B cell (primary cell): ENCODE data around the gene MDM1. TPM values are rescaled to one million over a fixed set of nuclear protein-coding genes. Genes with fewer than 3 reads are reported as not detected.

Source experiments
- ATAC-seq: fragments of 200-7000 bp; cut with Tn5 transposase; one replicate; pipeline ENCODE4 v1.10.0; 2021; ENCODE audit warnings: low read depth, mild to moderate bottlenecking, moderate number of reproducible peaks, moderate library complexity
- CTCF ChIA-PET: fragments of 350-600 bp; sonication (Branson Sonifier 250); formaldehyde crosslinking; loops from one replicate; lab custom pipeline; 2021; ENCODE audit warnings: antibody characterized with exemption, inconsistent platforms; lab: Charles Lee
- POLR2A ChIA-PET: fragments of 350-600 bp; sonication (Branson Sonifier 250); formaldehyde crosslinking; loops from one replicate; lab custom pipeline; 2021; ENCODE audit warnings: antibody characterized with exemption; lab: Charles Lee
- DNase-seq: peaks from one replicate; pipeline ENCODE4 v3.0.0; 2013
- H2AFZ ChIP-seq: 2 replicates; pipeline ENCODE4 v1.6.1; 2012; ENCODE audit warnings: mild to moderate bottlenecking, low read depth, low read length; ENCODE audit not compliant: insufficient read depth, poor library complexity, severe bottlenecking
- H3K27ac ChIP-seq, 2 donors: 1 replicate in 1 of 2; 2 replicates in 1 of 2; pipeline ENCODE4 v1.5.1; 2012 to 2013; ENCODE audit warnings: low read length in 2 of 2, mild to moderate bottlenecking in 2 of 2, moderate library complexity in 1 of 2
- H3K27me3 ChIP-seq, 4 experiments: fragments of 200-600 bp in 1 of 4; sonication (generic) in 1 of 4; replicated peaks in 1 of 4; 1 replicate in 2 of 4; 2 replicates in 2 of 4; pipeline versions ENCODE4 v1.6.1 to v1.7.0; 2013 to 2016; ENCODE audit warnings: low read length in 3 of 4, mild to moderate bottlenecking in 2 of 4, mixed read lengths in 1 of 4, moderate library complexity in 1 of 4; ENCODE audit not compliant: insufficient read depth in 4 of 4, control insufficient read depth in 3 of 4; ENCODE audit errors: control extremely low read depth in 1 of 4
- H3K36me3 ChIP-seq, 2 experiments: replicated peaks in 1 of 2; 1 replicate in 1 of 2; 2 replicates in 1 of 2; pipeline versions ENCODE4 v1.6.1 to v1.7.1; 2013; ENCODE audit warnings: low read length in 1 of 2; ENCODE audit not compliant: insufficient read depth in 2 of 2, control insufficient read depth in 1 of 2; ENCODE audit errors: control extremely low read depth in 1 of 2, extremely low read depth in 1 of 2
- H3K4me1 ChIP-seq, 2 donors: fragments of 200-600 bp in 1 of 2; sonication (generic) in 1 of 2; 1 replicate in 1 of 2; 2 replicates in 1 of 2; pipeline versions ENCODE4 v1.5.1 to v1.6.1; 2013 to 2017; ENCODE audit warnings: low read length in 2 of 2; ENCODE audit not compliant: control insufficient read depth in 2 of 2, insufficient read depth in 2 of 2
- H3K4me2 ChIP-seq: replicated peaks from 2 replicates; pipeline ENCODE3; 2012; ENCODE audit warnings: mild to moderate bottlenecking, low read depth, low read length; ENCODE audit not compliant: poor library complexity, severe bottlenecking
- H3K4me3 ChIP-seq, 5 experiments: fragments of 200-600 bp in 1 of 5; sonication (generic) in 1 of 5; 1 replicate in 3 of 5; 2 replicates in 2 of 5; pipeline versions ENCODE4 v1.5.1 to v1.7.0; 2011 to 2016; ENCODE audit warnings: low read length in 4 of 5, mild to moderate bottlenecking in 4 of 5, low read depth in 2 of 5, control low read depth in 1 of 5, moderate library complexity in 1 of 5; ENCODE audit not compliant: insufficient read depth in 1 of 5; ENCODE audit errors: control extremely low read depth in 1 of 5, extremely low read depth in 1 of 5
- H3K79me2 ChIP-seq: fragments of 200-600 bp; sonication (generic); one replicate; pipeline ENCODE4 v1.6.0; 2016; ENCODE audit warnings: low read length; ENCODE audit not compliant: control insufficient read depth, insufficient read depth
- H3K9ac ChIP-seq: fragments of 200-600 bp; sonication (generic); 2 replicates; pipeline ENCODE4 v1.6.1; 2017; ENCODE audit warnings: mild to moderate bottlenecking, low read length, moderate library complexity
- H3K9me3 ChIP-seq, 3 donors: one replicate each; pipeline versions ENCODE4 v1.6.1 to v1.7.1; 2013; ENCODE audit warnings: low read length in 2 of 3; ENCODE audit not compliant: control insufficient read depth in 2 of 3, insufficient read depth in 1 of 3; ENCODE audit errors: control extremely low read depth in 1 of 3
- H4K20me1 ChIP-seq: 2 replicates; pipeline ENCODE4 v1.6.0; 2012; ENCODE audit warnings: mild to moderate bottlenecking, low read length; ENCODE audit not compliant: insufficient read depth, control insufficient read depth, poor library complexity, severe bottlenecking
- H3K27ac Mint-ChIP-seq: one replicate; pipeline ENCODE4 v1.8.0; 2021; ENCODE audit warnings: mixed read lengths
- H3K27me3 Mint-ChIP-seq: one replicate; pipeline ENCODE4 v1.8.0; 2021; ENCODE audit warnings: mixed read lengths
- H3K4me1 Mint-ChIP-seq: one replicate; pipeline ENCODE4 v1.8.0; 2021; ENCODE audit warnings: mixed read lengths
- H3K4me3 Mint-ChIP-seq: one replicate; pipeline ENCODE4 v1.8.0; 2021; ENCODE audit warnings: mixed read lengths
- H3K9me3 Mint-ChIP-seq: one replicate; pipeline ENCODE4 v1.8.0; 2022; ENCODE audit warnings: mixed read lengths; ENCODE audit not compliant: insufficient read depth
- CTCF ChIP-seq: fragments of 200-600 bp; IDR thresholded peaks from one replicate; pipeline ENCODE4 v1.8.0; 2022; ENCODE audit warnings: antibody characterized with exemption, mild to moderate bottlenecking
- EZH2 ChIP-seq: IDR thresholded peaks from 2 replicates; pipeline ENCODE4 v1.6.1; 2012; ENCODE audit warnings: borderline replicate concordance, low read depth, mild to moderate bottlenecking, moderate library complexity, low read length; ENCODE audit not compliant: insufficient read depth, poor library complexity, severe bottlenecking
- whole genome bisulfite sequencing: methylation state at CpG from one replicate; pipeline ENCODE4 v1.1.5; 2013; ENCODE audit warnings: missing lambda C conversion rate; ENCODE audit not compliant: insufficient coverage; 5-methylcytosine and 5-hydroxymethylcytosine counted together
- intact Hi-C: fragments of 100-400 bp; cut with micrococcal nuclease; formaldehyde crosslinking; loops from one replicate; pipeline ENCODE4 v1.10.0; 2022
- polyA minus RNA-seq: library from RNA; depleted of rRNA, polyadenylated mRNA; stranded (reverse); fragments of >200 nt; gene quantifications from 2 replicates; pipeline ENCODE4 v1.2.3, GENCODE V29; 2012
- polyA plus RNA-seq: library from polyadenylated mRNA; depleted of rRNA; stranded (reverse); fragments of >200 nt; gene quantifications from 2 replicates; pipeline ENCODE4 v1.2.3, GENCODE V29; 2012
- total RNA-seq, 2 donors: library from RNA; stranded (reverse); fragments of 120-200 nt in 1 of 2; gene quantifications; 1 replicate in 1 of 2; 2 replicates in 1 of 2; pipeline versions ENCODE4 v1.2.3 to v1.2.4, GENCODE V29; 2013 to 2022

Gene MDM1
- total RNA-seq (38.3 and 38.9 TPM in 2 replicates), polyA plus RNA-seq (13.9 and 17.0 TPM in 2 replicates), polyA minus RNA-seq (8.5 and 10.1 TPM in 2 replicates)
- 44.4 TPM for total RNA-seq (2013)

GRCh38 chr12:68331869-68332727 is at the start of gene MDM1:
TSS of gene MDM1 (minus strand) at chr12:68332362. CDS start at chr12:68332245, 117 bp downstream.
- peak within 1 kb of the TSS; percentile 83 for H3K9ac ChIP-seq
- H2AFZ ChIP-seq, result peak within 1 kb of the TSS; percentile 94
- TF ChIP-seq CTCF, result no peak
- TF ChIP-seq EZH2, result no peak
- H3K4me1 ChIP-seq, result peaks cover 12 to 14% of the 10 kb centered on the region in 2 donors
- H3K79me2 ChIP-seq, result peaks cover 22% of the 10 kb centered on the region
- no peaks in the 10 kb centered on the region for H4K20me1 ChIP-seq
- no peaks in the 10 kb centered on the region for H3K9me3 ChIP-seq
- H3K4me3 ChIP-seq, result peak within 1 kb of the TSS; percentile 79 to 85 (median 82)
- peak within 1 kb of the TSS; percentile 85 for H3K4me2 ChIP-seq
- H3K36me3 ChIP-seq, result peaks cover 2 to 12% of the 10 kb centered on the region in 2 experiments
- H3K27me3 Mint-ChIP-seq, result no peaks in the 10 kb centered on the region
- peak within 1 kb of the TSS; percentile 90 for H3K27ac Mint-ChIP-seq
- H3K4me1 Mint-ChIP-seq, result peaks cover 40% of the 10 kb centered on the region
- DNase-seq, result peak; percentile 97
- CTCF ChIA-PET, result interaction anchor here (1.0 to 4.3 kb wide), 5 partner anchors 9 to 95 kb away, joined by 3 to 15 read pairs (median 3); no protein-coding TSS in a partner anchor
- POLR2A ChIA-PET, result interaction anchor here (1.4 to 1.9 kb wide), 2 partner anchors 33 to 279 kb away, joined by 3 to 5 read pairs; partner anchors contain the start of gene RAP1B
- intact Hi-C loops, result loop anchor here (1.0 to 5.0 kb wide), 9 partner anchors 27 to 1405 kb away; partner anchors contain the start of genes CAND1, CCT2, CPSF6 and MDM2
- WGBS, result under 1% methylated on average over 56 of the region's 59 CpGs
- H3K9me3 Mint-ChIP-seq, result no peaks in the 10 kb centered on the region
- peak within 1 kb of the TSS; percentile 55 to 78 for H3K27ac ChIP-seq
- peak; percentile 97 for ATAC-seq
- no peaks in the 10 kb centered on the region for H3K27me3 ChIP-seq
- peak within 1 kb of the TSS; percentile 94 for H3K4me3 Mint-ChIP-seq
